GM15510 (cell line): ENCODE data around the gene SRGAP3.

Source experiments
- POLR2A ChIP-seq: IDR thresholded peaks from 3 replicates; pipeline ENCODE4 v1.6.1; 2011; ENCODE audit warnings: borderline replicate concordance; ENCODE audit not compliant: insufficient read length; ENCODE audit errors: extremely low read depth

Gene SRGAP3

DNA sequence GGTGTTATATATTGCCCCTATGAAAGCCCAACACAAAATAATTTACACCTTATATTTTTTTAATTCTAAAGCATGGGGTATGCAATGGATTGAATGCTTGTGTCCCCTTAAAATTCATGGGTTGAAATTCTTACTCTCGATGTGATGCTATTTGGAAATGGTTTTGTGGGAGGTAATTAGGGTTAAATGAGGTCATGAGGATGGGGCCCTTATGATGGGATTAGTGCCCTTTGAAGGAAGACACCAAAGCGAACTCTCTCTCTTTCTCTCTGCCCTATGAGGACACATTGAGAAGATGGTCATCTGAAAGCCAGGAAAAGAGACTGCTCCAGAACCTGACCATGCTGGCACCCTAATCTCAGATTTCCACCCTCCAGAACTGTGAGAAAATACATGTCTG lies 7.6 kb upstream of the SRGAP3 start:
- no peak for TF ChIP-seq POLR2A

DNA sequence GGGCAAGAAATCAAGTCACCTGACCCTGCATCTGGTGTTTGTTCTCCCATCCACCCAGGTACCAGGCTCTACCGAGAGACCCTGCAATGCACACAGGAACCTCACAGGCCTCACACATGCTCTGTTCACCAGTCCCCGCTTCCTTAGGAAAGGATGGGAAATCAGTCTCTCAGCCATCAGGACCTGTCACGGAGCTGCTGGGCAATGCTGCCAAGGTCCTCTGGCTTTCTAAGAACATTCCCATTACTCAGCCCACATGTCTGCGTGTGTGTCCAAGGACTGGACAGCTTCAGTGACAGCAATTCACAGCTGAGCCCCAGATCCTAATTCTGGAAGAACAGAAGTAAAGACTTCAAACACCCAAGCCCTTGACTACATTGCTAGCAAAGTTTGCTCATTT lies 6.5 kb upstream of the SRGAP3 start:
- TF ChIP-seq POLR2A = no peak

DNA sequence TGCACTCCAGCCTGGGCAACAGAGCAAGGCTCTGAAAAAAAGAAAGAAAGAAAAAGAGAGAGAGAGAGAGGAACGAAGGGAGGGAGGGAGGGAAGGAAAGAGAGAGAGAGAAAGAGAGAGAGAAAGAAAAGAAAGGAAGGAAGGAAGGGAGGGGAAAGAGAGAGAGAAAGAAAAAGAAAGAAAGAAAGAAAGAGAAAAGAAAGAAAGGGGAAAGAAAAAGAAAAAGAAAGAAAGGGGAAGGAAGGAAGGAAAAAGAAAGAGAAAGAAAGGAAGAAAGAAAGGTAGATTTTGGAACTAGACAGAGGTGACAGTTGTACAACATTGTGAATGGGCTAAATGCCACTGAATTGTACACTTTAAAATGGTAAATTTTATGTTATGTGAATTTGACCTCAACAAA lies 5.3 kb upstream of the SRGAP3 start:
- TF ChIP-seq POLR2A = no peak

DNA sequence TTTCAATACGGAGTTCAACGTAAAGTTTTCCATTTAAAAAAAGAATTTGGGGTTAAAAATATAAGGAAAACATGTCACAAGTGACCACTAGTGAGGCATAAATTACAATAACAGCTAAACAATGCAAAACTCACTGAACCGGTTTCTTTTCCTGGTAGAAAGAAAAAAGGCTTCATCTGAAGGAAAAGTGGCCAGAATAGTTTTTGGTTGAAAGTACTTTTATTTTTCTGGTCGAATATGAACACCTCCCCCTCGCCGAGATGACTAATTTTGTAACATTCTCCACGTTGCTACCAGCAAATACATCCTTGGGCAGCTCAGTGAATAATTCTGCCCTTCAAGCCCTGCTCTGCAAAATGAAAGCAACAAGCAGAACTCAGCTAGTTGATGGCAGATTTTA lies 3.9 kb upstream of the SRGAP3 start:
- TF ChIP-seq POLR2A = no peak

DNA sequence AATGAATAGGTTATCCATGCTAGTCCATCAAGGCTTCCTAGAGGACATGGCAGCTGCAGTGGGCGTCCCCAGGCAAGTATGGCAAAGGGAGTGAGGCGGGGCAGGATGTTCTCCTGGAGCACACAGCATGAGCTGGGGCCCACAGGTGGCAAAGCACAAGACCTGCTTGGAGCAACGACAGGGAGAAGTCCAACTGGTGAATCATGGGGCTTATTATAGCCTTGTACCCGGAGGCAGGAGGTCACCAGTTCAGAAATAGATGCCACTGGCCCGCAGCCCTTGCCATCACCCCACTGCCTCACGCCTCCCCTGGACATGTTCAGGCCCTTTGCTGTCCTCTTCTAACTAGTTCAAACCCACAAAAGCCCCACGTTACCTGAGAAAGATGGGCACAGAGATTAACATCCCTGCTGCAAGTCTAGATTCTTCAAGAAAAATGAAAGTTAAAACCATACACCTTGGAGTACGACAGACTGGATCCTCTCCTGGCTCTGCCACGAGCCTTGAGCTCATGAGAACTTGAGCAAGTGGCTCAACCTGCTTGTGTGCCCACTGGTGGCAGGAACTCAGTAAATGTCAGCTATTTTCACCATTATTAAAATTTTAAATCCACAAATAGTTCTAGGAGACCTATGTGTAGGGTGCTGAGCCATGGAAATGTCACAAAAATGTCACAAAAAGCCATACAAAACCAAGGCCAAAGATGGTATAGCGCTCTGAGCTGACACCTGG lies 1.8 kb upstream of the SRGAP3 start:
- TF ChIP-seq POLR2A = no peak

DNA sequence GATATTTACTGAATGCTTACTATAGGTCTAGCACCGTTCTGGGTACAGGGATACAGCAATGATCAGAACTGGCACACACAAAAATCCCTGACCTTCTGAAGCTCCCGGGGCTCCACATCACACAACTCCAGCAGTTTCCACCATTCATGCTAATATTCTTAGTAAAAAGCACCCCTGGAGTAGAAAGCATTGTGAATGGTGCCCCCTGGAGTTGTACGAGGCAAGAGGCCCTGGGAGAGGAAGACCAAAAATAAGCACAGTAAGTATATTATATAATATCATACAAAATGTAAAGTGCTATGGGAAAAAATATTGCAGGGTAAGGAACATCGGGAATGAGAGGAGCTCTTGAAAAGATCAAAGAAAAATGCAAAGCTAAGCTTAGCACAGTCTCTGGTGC lies 790 bp upstream of the SRGAP3 start:
- TF ChIP-seq POLR2A = no peak

DNA sequence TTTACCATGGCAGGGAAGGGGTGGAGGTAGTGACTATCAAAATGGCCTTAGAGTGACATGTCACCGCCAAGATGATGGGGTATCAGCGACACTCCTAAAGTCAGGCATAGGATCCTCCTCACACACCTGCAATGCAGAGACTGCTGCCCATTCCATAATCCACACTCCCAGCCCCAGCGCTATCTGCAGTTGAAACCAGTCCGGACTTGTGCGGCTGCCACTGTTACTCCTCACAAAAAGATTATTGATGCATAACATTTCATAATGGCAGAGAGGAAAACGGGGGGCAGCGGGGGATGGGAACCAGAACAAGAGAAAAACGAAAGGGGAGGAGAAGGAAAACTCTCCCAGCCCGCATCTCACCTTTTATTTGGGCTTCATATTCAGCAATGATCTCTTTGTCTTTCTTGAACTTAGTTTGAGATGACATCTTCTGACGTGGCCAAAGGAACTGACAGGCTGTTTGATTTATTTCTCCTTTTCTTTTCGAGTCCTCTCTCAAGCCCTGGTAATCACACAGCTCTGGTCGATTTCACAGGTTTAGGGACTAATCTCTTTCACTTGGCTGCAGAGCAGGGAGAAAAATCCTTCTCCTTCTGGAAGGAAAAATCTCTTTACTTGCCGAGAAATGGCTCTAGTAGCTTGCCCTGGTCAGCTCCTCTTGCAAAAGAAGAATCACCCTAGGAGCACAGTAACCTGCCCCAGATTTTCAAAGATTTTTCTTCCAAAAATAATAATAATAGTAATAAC lies 749 bp downstream of the SRGAP3 start:
- no peak for TF ChIP-seq POLR2A

DNA sequence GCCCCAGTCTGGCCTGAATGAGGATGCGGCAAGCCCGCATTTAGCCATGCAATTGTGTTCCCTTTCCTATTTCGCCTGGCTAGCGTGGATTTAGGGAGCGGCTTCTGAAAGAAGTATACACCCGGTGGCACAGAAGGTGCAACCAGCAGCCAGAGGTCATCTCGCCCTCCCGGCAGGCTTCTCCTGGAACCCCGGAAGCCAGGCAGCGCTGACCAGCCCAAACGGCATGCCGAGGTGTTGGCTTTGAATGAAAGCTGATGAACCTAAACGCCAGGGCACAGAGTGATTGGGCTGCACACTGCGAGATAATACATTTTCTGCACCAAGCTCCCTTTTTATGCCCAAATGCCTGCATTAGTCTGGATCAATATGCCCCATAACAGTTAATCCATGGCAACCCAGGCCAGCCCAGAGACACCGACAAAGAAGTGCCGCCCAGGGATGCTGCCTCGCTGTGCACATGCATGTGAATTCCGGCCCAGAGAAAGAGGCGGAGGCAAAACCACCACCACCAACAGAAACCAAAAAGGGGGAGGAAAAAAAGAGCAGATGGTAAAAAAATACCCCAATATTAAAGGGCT lies 1.4 kb downstream of the SRGAP3 start:
- no peak for TF ChIP-seq POLR2A

DNA sequence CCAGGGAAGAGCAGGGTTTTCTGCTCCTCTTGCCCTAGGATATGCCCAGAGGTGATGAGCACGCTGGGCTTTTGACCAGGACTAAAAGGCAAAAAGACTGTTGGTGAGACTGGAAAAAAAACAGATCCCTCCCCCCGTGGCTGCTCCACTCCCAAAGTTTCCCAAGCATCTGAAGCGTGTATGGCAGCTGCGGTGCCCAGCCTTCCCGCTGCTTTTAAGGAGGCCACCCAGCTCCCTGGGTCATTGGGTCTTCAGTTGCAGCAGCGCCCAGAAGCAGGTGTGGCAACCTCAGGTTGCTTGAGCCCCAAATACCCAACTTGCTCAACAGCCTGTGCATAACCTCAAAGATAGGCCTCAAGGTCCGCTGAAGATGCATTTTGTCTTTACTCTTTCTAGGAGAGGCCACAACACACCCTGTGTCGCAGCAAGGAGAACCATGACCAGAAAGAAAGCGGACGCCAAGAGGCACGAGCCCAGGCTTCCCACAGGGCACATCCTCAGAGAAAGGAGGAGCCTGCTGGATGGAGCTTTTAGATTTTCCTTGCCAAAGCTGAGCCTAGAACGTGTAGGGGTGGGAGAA lies 2.0 kb downstream of the SRGAP3 start:
- no peak for TF ChIP-seq POLR2A

DNA sequence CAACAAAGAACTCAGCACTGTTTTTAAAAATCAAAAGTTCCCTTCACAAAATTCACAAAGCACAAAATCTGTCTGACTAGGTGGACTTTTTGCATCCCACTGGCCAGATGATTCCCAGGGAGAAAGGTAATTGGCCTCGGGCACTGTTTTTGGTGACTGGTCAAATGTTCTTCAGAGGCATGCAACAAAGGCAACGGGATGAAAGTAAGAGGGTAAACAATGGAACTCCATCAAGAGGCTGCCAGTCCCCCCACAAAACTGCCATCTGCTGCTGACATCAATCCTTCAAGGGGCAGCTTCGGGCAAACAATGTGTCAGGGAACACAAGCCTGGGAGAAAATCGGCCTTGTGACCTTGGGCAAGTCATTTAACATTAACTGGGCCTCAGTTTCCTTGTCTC lies 3.3 kb downstream of the SRGAP3 start:
- no peak for TF ChIP-seq POLR2A

DNA sequence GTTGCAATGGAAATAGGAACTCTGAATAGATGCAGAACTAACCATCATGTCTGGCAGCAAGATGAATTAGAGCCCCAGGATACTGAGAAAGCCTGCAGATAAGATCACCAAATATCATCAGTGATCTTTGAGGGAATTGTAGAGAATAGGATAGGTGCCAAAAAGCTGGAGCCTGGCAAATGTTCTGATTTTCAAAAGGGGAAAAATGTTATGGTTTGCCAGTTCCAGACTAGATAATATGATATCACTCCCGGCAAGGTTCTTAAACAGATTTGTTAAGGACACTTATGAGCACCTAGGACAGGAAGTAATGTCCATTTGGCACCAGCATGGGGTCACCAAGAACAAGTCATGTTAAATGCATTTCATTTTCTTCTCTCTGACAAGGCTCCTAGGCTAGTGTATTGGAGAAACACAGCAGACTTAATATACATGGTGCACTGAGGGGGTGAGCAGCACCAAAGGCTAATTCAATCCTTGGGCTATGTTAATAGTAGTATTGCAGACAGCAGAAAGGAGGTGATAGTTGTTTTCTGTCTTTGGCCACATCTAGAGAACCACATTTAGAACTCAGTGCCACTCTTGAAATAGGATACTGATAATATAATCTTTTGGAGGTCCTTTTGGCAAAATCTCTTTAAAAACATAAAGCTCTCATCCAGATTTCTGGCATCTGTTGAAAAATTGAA lies 4.8 kb downstream of the SRGAP3 start:
- no peak for TF ChIP-seq POLR2A

DNA sequence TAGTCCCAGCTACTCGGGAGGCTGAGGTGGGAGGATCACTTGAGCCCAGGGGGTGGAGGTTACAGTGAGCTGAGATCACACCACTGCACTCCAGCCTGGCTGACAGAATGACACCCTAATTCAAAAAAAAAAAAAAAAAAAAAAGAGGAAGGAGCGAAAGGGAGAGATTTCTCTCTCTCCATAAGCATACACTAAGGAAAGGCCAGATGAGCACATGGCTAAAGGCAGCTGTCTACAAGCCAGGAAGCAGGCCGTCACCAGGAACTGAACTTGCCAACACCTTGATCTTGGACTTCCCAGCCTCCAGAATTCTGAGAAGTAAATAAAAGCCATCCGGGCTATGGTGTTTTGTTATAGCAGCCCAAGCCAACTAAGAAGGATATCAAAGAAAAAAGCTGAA lies 7.5 kb downstream of the SRGAP3 start:
- TF ChIP-seq POLR2A = no peak

DNA sequence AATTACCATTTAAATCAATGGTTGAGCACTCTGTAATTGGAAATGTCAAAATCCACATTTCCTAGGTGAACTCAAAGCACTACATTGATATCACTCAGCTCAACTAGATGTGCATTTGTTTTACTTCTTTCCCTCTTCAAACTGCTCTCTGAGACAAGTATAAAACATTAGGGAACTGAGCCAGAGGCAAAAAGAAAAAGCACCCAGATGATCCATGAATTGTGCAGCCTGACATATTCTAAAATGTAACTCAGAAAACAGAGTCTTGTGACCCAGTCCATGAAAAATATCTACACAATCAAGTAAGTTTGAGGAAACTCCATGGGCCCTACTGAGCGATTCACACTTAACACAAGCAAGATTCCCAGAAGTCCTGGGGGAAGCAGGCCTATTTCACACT lies 9.8 kb downstream of the SRGAP3 start:
- TF ChIP-seq POLR2A = no peak

DNA sequence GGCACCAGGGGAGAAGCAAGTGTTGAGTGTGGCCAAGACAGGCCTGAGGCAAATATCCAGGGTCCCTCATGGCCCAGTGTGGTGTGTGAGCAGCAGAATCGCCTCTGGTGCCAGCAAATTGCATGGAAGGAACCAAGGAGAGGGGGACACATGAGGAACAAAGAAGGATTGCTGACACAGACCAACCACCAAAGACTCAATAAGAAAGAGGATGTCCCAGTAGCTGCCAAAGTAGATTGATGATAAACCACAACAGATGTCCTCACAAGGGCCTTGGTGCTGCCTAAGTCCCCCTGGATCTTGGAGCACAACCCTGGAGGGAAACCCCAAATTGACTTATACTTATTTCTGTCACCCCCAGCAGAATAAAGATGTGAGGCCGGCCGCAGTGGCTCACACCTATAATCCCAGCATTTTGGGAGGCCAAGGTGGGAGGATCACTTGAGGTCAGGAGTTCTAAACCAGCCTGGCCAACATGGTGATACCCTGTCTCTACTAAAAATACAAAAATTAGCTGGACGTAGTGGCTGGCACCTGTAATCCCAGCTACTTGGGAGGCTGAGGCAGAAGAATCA lies 10.6 kb downstream of the SRGAP3 start:
- no peak for TF ChIP-seq POLR2A

DNA sequence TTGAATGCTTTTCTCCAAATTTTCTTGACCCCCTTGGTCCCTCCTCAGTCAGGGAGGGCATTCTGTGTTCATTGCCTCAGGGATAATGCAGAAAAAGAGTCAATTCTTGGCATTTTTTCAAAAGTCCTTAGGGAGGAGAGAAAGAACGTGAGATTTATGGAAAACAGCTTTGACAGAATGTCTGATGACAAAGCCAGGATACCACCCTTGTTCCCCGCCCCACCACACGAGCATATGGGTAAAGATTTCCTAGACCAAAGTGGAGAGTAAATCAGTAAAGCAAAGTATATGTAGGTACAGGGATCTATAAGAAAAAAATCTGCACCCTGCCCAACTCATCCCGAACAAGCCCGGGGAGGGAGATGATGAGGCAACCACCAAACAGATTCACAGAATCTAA lies 11.2 kb downstream of the SRGAP3 start:
- TF ChIP-seq POLR2A = no peak

DNA sequence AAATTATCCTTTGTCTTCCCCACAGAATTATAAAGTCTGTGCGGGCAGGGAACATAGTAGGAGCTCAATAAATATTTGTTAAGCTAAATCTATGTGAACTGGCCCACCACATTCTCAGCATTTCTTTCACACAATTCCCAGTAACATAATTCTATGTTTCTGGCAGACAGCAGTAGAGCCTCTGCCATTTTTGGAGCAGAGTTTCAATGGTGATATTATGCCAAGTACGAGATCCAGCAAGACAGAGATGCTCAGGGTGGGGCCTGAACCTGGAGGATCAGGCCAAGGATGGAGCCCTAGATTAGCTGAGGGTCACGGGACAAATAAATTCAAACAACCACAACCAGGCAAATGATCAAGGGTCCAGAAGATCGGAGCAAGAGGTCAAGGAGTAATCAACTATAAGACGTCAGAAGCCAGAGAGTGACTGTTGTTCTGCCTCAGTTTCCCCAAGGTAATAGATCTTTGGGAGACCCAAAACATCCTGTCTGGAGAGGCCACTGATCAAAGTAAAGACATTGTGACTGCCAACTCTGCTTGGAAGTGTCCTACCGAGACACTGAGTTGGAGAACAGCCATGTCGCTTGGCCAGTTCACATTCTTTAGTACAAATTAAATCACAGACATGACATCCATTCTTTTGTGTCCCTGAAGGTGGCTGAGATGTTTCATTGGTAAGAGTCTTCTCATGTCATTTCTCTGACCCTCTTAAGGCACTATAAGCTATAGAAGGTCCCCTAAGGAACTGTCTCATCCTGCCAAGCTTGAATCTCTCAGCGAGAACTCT lies 15.4 kb downstream of the SRGAP3 start:
- no peak for TF ChIP-seq POLR2A
